GOT3 (cell line): Measurements from ENCODE around the gene TGIF1.
"Not testable (repeated sequence)": the region's sequence is repeated elsewhere in the genome, so short reads cannot be mapped to it uniquely, and the experiment has no call there.

Source experiments
- DNase-seq: peaks from one replicate; lab custom pipeline; 2025; ENCODE audit warnings: mixed read lengths; lab: John Stamatoyannopoulos, UW

TGIF1 gene

DNA sequence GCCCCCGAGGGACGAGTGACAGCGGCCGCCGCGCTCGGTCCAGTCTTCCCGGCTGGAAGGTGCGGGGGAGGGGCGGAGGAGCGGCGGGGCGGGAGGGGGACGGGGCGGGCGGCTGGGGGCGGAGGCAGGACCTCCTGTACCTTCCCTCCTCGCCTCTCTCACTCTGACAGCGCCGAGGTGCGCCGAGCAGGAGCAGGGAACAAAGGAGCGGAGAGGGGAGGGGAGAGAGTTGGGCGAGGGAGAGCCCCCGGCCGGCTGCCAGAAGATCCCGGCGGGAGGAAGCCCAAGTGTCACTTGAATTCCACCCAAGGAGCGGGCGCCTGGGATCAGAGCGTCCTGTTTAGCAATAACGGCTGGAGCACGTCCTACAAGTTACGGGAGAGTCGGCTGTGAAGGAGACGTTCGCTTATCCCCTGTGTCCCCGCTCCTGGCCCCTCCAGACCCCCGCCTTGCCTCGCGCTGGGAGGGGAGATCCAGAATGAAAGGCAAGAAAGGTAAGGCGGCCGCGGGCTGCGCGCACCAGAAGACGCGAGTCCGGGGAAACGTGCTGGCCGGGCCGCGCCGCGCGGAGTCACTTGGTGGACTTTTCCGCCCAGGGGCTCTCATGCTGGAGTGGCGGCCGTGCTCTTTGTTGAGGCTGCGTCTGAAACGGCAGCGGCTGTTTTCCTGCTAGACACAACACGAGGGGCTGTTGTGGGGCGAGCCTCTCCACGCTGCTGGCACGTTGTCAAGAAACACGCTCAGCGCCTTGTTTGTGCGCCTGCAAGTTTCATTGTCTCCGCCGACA is at the start of gene TGIF1:
TSS of gene TGIF1 (plus strand) at position 161 of the 787 bp plus-strand sequence. CDS start at position 479, 318 bp downstream.
- DNase-seq = peak; percentile 23

DNA sequence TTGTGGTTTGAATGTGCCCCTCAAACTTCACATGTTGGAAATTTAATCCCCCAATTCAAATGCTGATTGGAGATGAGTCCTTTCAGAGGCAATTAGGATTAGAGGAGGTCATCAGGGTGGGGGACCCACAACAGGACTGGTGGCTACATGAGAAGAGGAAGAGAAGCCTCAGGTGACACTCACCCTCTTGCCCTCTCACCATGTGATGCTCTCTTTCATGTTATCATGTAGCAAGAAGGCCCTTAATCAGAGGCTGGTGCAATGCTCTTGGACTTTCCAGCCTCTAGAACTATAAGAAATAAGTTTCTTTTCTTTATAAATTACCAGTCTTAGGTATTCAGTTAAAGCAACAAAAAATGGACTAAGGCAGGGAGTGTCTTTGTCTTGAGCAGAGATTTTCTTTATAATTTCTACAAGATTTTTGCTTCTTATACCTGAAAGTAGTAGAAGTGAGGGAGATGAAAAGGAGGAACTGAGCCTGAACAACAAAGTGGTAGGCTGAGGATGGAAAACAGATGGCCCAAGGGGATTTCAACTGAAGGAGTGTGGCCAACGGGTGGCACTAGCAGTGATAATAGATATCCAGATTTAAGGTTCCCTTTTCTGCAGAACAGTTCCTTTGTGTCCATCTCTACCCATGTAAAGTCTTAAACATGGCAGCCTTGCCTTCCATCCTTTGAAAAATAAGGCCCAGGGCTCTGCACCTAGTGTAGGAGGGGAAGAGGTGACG is 49.2 kb upstream of the TGIF1 start:
- no peak for DNase-seq

DNA sequence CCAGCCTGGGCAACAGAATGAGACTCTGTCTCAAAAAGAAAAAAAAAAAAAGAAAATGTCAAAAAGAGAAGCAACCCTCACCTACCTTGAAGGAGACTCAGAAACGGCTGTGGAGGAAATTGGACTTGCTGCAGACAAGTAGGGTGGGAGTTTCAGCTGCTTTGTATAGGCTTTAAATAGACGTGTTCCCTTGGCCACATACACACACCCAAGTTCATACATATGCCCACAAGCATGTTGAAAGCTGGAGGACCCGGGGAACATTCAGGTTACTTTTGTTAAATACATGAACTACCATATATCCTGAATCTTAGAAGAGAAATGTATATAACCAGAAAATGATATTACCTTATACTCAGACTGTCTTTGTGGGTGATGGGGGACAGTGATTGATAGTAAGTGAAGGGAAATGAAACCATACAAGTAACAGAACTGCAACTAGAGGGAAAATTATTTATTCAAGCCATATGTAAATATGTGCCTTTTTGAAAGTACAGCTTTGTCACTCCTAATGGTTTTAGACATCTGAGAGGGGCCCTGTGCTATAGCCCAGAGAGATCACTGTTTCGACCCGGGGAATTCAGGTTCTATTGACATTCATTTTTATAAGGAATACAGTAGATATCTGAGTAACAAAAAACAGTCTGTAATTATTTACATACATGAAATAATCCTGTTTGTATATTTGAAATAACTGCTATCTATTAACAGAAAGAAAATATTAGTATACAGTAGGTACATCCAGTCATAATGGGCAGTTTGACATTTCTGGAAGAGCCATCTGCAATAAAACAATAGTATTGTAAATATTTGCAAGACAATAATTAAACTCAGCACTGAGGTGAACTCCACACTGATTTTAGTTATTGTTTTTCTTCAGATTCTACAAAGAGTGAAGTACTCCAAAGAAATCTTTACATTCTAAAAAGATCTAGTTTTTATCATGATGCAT is 48.0 kb upstream of the TGIF1 start:
- no peak for DNase-seq

DNA sequence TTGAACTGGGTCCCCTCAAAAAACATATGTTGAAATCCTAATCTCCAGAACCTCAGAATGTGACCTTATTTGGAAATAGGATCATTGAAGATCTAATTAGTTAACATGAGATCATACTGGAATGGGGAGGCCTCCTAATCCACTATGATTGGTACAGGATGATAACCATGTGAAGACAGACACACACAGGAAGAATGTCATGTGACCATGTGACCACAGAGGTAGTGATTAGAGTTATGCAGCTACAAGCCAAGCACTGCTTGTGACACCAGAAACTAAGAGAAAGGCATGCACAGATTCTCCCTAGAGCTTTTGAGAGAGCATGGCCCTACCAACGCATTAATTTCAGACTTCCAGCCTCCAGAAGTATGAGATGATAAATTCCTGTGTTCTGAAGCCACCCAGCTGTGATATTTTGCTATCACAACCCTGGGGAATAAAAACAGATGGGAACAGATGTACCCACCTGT is 47.0 kb upstream of the TGIF1 start:
- no peak for DNase-seq

DNA sequence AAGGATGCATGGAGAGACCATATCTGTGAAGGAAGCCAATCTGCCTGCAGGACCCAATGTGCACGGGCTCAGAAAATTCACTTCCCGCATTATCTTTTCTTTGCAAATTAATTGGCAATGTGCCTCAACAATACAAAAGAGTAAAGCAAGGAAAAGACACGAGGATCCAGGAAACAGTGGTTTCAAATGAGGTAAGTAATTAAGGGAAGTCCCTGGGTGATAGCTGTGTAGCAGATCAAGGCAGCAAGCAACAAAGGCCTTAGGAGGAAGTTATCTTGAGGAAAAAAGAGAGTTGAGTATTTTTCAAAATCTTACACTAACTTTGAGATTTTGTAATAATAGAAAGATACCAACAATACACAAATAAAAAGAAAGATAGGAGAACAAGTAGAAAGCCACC is 44.3 kb upstream of the TGIF1 start:
- DNase-seq = no peak

DNA sequence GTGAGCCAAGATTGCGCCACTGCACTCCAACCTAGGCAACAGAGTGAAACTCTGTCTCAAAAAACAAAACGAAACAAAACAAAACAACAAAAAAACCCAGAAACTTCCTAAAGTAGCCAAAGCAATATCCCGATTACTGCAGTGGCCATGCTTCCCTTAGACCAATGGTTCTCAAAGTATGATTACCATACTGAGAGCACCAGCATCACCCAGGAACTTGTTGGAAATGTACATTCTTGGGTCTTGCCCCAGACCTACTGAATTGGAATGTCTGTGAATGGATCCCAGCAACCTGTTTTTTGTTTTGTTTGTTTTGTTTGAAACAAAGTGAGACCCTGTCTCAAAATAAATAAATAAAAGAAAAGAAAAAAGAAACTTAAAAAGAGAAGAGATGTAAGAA is 41.9 kb upstream of the TGIF1 start:
- DNase-seq = no peak

DNA sequence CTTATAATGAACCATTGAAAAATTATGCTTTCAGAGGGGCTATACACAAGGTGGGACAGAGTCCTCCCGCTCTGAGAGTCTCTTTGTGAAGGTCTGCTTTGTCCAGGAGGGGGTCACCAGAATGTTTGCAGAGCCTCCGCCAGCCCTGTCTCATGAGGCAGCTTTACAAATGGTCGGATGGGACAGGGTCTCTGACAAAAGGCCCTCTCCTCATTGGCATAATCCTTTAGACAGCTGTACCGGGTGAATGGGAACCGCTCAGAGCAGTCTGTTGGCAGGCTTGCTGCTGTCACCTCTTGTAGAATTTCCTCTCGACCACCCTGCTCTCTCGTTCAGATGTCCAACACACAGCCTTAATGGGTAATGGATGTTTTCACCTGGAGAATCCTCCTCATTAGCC is 40.2 kb upstream of the TGIF1 start:
- no peak for DNase-seq

DNA sequence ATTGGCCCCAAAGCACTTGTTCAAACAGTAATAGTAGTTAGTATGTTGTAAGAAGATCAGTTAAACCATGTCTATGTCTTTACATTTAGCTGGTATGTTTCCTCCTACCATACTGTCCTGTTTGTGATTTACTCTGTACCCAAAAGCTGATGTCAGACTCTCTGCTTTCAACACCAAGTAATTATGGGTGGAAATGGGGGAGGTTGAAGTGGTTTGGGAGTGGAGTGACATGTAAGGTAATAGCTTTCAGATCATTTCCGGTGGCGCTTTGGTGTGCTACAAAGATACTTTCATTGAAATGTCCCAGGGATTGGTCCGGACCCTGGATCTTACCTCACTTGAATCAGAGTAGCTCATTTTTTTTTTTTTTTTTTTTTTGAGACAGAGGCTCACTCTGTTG is 39.7 kb upstream of the TGIF1 start:
- DNase-seq = no peak

DNA sequence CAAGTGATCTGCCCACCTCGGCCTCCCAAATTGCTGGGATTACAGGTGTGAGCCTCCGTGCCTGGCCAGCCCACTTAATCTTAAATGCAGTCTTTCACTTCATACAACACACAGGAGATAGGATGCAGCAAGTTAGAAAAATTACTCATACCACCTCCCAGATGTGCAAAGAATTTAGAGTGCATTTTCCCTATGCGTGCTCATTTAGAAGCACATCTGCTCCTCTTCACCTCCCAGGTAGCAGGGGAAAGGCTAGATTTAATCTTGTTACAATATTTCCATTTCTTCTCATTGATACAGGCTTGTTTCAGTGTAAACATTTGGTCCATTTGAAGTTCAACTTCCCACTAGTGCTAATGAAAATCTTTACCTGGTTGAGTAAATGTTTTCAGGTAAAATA is 39.1 kb upstream of the TGIF1 start:
- not testable (repeated sequence) for DNase-seq

DNA sequence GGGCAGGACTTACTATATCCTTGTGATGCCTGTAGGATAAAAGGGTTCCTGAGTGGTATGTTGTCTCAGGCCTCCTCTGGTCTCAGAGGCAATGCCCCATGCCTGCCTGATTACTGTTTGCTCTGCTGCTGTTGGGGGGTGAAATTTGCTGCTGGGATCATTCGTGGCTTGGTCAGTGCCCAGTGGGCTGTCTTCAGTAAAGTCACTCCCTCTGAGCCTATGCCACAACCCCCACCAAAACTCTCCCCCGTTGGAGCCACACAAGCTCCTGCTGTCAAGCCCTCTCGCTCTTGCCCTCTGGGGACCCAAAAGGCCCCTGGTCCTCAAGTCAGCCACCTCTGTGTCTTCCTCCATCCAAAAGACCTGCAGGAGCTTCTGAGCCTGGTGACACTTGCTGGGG is 38.6 kb upstream of the TGIF1 start:
- DNase-seq = no peak

DNA sequence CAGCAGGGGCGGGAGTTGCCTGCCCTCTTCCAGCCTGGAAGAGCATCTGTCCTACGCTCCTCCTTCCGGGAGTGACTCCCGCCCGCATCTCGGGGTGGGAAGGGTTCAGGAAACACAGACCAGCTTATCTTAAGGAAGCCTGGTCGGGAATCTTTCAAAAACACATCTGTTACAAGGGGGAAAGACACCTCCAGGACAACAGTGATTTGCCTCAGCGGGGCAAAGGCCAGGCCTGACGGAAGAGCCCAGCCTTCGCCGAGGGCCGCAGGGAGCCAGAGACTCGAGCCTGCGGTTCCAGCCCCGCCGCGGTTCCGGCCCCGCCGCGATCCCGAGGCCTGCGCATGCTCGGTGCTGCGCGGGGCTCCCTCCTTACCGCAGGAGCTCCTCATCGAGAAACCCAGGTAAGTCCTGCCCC is 38.1 kb upstream of the TGIF1 start:
- DNase-seq = no peak

DNA sequence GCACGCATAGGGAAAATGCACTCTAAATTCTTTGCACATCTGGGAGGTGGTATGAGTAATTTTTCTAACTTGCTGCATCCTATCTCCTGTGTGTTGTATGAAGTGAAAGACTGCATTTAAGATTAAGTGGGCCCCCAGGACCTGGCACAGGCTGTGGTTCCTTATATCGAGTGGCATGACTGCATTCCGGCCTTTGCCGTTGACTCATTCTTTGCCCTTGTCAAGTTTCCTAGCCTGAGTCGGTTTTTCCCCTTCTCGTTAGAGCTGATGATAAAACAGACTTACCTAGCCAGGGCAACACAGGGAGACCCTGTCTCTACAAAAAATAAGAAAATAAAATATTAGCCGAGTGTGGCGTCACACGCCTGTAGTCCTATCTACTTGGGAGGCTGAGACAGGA is 37.4 kb upstream of the TGIF1 start:
- DNase-seq = not testable (repeated sequence)

DNA sequence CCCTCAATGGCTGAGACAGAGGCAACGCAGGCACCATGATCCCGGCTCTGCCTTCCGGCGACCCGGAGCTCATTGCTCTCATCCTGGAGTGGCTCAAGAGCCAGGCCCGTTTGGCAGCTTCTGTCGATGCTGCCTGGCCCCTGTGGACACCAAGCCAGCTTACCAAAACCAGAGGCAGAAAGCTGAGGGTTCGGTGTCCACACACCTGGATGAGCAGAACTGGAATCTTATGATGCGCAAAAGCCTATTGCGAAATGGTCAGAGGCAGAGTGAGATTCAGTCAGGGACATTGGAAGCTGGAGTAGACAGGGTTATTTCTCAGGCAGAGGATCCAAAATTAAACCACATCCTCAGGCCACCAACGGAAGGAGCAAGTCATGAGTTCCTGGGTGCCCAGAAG is 34.9 kb upstream of the TGIF1 start:
- DNase-seq = no peak

DNA sequence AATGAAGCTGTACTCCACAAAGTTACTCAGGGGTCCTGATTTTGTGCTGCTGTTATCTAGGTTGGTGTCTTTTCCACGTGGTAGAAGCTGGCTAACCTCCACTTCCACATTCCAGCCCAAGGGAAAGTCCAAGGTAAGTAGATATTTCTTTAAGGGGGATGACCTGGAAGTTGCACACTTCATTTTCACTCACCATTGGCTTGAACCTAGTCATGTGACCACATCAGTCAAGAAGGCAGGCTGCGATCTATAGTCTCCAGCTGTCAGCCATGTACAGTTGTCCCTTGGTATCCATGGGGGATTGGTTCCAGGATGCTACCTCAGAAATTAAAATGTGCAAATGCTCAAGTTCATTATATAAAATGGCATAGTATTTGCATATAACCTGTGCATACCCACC is 31.9 kb upstream of the TGIF1 start:
- DNase-seq = no peak

DNA sequence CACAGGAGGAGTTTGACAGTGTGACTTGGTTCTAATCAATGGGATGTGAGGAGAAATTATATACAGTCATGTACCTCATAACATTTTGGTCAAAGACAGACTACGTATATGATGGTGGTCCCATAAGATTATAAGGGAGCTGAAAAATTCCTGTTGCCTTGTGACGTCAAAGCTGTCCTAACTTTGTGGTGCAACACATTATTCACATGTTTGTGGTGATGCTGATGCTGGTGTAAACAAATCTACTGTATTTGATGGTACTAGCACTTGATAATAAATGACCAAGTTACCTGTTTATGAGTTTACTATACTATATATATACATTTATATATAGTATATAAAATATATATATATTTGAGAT is 29.1 kb upstream of the TGIF1 start:
- no peak for DNase-seq

DNA sequence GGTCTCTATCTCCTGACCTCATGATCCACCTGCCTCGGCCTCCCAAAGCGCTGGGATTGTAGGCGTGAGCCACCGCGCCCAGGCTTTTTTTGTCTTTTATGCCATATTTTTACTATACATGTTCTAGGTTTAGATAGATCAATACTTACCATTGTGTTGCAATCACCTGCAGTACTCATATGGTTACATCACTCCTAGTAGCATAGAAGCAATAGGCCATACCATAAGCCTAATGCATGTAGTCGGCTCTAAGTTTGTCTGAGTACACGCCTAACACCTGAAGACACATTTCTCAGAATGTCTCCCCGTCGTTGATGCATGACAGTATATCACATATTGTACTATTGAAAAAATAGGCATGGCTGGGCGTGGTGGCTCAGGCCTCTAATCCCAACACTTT is 27.1 kb upstream of the TGIF1 start:
- DNase-seq = no peak

DNA sequence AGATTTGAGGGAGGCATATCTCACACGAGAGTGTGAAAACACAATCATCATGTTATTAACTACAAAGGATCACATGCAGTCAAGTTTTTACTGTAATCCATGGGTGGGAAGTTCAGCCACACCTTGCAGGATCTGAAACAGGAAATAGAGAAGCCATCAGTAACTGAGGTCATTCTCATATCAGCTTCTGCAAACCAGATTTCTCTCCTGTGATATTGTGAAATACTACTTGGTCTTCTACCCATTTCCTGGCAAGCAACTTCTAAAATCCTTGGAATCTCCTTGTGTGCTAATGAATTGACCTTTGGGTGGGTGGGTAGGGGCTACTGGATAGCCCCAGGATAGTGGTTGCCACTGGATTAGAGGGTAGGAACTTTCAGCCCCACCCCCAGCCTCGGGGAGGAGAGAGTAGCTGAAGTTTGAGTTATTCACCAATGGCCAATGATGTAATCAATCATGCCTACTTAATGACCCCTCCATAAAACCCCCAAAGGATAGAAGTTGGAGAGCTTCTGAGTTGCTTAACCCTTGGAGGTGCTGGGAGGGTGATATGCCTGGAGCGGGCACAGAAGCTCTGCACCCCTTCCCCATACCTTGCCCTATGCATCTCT is 25.6 kb upstream of the TGIF1 start:
- no peak for DNase-seq

DNA sequence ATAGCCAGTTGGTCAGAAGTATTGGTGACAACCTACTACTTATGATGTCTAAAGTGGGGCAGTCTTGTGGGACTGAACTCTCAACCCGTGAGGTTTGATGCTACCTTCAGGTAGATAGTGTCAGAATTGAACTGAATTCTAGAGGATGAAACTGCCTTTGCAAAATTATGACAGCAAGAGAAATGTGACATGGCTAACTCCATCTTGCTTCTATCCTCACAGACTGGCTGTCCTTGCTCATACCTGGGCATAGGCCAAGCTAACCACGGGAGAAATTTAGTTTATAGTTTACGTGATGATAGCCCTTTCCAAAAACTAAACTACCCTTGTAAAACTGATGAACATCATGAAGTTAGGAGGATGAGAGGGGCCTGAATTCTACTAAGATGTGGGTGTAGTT is 24.9 kb upstream of the TGIF1 start:
- DNase-seq = no peak

DNA sequence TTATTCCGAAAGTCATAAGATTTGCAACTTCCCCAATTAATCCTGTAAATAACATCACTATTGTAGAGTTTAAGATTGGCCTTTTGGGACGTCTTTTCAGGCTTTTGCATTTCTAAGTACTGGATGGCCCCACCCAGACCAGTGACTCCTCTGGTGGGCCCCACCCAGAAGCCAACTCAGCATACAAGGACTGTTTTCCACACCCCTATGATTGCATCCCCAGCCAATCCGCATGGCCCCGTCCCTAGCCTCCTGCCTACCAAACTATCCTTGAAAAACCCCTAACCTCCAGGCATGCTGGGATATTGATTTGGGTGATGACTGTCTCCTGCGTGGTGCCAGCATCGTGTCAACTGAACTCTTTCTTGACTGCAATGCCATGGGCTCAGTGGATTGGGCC is 24.5 kb upstream of the TGIF1 start:
- no peak for DNase-seq

DNA sequence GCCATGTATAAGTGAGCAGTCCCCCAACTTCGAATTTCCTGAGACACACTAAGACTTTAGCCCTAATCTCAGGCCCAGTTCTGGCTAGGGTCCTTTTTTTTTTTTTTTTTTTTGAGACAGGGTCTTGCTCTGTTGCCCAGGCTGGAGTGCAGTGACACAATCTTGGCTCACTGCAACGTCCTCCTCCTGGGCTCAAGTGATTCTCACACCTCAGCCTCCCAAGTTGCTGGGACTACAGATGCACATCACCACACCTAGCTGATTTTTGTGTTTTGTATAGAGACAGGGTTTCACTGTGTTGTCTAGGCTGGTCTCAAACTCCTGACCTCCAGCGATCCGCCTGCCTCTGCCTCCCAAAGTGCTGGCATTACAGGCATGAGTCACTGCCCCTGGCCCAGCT is 23.9 kb upstream of the TGIF1 start:
- DNase-seq = no peak

DNA sequence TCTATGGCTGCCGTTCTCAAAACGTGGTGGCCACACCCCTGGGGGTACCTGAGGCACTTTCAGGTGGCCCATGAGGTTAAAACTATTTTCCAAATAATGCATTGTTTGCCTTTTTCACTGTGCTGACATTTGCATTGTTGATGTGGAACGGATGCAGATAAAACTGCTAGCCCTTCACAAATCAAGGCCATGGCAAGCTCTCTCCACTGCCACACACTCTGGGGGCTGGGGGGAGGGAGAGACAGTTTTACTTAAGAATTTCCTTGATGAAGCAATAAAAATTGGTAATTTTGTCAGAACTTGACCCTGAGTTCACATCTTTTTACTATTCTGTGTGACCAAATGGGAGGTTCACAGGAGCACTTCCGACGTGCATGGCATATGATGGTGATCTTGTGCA is 22.0 kb upstream of the TGIF1 start:
- DNase-seq = no peak

DNA sequence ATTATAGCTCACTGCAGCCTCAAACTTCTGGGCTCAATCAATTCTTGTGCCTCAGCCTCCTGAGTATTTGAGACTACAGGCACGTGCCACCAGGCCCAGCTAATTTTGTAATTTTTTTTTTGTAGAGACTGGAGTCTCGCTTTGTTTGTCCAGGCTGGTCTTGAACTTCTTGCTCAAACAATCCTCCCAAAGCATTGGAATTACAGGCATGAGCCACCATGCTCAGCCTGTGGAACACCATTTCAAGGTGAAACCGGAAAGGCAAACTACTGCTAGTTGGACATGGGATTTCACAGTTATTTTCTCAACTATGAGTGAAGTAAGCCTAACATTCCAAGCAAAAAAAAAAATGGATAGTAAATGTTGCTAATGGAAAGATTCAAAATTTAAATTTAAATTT is 20.9 kb upstream of the TGIF1 start:
- DNase-seq = no peak
